H4 (cell line): Measurements from ENCODE around the gene INSR. TPM values are rescaled to one million over a fixed set of nuclear protein-coding genes. Genes with fewer than 3 reads are reported as not detected.

ENCODE experiments used
- DNase-seq: peaks from one replicate; pipeline ENCODE4 v3.0.0-alpha.2; 2015; ENCODE audit warnings: low spot score
- total RNA-seq: library from RNA; depleted of rRNA; stranded (reverse); fragments of >200 nt; shearing (Covaris generic); gene quantifications from 2 replicates; pipeline ENCODE4 v1.2.3, GENCODE V29; 2014; rRNA removed

Gene INSR
- total RNA-seq, 1 experiment from 2014 or later = 3.8 TPM

DNA sequence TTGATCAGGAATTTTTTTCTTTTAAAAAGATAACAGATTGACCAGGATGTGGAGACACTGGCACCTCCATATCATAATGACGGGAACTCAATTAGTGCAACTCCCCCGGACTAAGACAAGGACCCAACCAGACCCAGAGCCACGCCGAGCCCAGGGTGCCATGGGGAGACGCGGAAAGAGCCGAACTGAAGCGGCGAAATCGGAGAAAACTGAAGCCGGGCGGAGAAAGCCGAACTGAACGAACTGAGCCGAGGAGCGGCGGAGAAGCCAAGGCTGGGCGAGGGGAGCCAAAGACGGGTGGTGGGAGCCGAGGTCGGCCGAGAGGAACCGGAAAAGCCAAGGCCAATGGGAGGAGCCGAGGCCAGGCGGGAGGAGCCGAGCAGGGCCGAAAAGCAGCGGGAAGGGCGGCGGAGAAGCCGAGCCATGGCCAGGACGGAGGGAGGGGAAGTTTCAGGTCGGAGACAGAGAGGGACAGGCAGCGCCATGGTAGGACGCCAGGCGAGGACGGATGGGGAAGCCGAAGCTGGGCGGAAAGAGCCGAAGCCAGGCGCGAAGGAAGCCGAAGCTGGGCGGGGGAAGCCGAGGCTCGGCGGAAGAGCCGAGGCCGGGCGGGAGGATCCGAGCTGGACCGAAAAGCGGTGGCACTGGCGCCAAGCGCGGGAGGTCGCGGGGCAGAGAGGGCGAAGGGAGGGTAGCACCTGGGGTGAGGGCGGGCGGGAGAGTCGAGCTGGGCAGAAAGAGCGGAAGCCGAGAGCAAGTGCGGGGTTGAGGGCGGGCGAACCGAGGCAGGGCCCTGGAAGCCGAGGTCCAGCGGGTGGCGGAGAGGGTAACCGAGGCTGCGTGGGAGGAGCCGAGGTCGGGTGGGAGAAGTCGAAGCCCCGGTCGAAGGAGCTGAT, 195.3 kb downstream of the INSR start:
- DNase-seq = peak; percentile 95

DNA sequence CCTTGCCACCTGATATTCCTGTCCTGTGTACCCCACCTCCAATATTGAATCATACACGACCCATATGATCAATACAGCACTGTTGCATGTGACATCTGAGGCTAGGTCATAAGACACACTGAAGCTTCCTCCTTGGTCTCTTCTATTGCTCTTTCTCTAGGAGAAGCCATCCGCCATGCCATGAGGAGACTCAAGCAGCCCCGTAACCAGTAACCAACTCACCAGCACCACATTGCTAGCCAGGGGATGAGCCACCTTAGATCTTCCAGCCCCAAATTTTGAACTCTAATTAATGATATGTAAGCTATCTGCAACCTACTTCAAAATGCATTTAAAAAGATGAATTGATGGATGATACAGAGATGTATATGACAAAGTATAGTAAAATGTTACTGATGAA, 196.1 kb downstream of the INSR start:
- no peak for DNase-seq

DNA sequence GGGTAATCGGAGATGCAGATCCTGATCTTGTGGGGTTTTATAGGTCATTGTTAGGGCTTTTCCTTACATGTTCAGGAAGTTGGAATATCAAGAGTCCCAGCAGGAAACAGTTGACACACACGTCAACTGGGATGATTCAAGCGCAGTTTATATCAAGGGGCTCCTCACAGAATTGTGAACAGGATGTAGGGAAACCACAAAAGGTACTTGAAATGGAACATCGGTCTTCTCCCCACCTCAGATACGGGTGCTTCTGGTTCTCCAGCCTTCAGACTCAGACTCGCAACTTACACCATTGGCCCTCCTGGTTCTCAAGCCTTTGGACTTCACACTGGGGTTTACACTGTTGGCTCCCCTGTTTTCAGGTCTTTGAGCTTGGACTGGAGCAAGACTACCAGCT, 205.2 kb downstream of the INSR start:
- DNase-seq = no peak

DNA sequence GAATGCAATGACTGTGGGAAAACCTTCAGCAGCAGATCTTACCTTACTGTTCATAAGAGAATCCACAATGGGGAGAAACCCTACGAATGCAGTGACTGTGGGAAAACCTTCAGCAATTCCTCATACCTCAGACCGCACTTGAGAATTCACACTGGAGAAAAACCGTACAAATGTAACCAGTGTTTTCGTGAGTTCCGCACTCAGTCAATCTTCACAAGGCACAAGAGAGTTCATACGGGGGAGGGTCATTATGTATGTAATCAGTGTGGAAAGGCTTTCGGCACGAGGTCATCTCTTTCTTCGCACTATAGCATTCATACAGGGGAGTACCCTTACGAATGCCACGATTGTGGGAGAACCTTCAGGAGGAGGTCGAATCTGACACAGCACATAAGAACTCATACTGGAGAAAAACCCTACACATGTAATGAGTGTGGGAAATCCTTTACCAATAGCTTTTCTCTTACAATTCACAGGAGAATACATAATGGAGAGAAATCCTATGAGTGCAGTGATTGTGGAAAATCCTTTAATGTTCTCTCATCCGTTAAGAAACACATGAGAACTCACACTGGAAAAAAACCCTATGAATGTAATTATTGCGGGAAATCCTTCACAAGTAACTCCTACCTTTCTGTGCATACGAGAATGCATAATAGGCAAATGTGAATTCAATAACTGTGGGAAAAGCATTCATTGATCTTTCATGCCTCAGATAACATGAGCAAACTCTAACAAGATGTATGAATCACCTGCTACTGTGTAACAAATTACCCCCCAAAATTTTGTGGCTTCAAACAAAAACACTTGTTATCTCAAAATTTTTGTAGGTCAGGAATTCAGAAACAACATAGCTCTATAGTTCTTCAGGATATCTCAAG, 210.9 kb downstream of the INSR start:
- peak; percentile 48 for DNase-seq

DNA sequence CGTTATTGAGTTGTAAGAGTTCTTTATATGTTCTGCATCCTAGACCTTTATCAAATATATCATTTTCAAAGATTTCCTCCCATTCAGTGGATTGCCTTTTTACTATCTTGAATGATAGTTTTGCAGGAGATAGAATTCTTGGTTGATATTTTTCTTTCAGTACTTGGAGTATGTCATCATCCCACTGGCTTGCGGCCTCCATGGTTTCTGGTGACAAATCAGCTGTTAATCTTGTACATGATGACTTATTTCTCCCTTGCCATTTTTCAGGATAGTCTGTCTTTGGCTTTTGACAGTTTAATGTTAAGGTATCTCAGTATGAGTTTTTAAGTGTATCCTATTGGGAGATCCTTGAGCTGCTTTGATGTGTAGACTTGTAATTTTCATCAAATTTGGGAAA, 216.2 kb downstream of the INSR start:
- DNase-seq = no peak

DNA sequence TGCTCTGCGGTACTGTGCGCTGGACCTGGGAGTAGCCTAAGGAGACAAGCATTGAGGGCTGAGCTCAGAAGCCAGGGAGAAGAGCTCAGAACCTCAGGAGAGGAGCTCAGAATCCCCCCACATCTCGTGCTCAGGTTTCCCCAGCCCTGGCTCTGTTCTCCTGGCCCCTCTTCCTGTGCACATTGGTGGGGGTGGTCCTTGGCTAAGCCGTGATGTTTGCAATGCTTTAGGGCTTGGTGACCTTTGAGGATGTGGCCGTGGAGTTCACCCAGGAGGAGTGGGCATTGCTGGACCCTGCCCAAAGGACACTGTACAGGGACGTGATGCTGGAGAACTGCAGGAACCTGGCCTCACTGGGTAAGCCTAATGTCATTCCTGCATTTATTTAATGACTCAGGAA, 218.1 kb downstream of the INSR start:
- DNase-seq = no peak

DNA sequence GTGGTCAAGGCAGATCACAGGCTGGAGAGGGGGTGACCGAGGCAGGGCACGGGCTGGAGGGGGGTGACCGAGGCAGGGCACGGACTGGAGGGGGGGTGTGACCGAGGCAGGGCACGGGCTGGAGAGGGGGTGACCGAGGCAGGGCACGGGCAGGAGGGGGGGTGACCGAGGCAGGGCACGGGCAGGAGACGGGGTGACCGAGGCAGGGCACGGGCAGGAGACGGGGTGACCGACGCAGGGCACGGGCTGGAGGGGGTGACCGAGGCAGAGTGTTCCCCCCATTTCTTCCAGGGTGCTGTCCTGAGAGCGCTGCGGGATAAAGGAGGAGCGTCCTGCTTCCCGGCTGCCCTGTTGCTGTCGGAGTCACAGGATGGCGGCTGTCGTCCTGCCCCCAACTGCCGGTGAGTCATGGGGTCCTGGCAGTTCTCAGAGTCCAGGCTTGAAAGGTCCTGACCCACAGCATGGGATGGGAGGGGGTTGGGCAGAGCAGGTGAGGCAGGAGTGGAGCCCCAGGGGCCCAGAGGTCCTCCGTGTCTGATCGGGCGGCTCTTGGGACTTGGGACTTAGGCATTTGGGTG, 219.4 kb downstream of the INSR start:
- no peak for DNase-seq

DNA sequence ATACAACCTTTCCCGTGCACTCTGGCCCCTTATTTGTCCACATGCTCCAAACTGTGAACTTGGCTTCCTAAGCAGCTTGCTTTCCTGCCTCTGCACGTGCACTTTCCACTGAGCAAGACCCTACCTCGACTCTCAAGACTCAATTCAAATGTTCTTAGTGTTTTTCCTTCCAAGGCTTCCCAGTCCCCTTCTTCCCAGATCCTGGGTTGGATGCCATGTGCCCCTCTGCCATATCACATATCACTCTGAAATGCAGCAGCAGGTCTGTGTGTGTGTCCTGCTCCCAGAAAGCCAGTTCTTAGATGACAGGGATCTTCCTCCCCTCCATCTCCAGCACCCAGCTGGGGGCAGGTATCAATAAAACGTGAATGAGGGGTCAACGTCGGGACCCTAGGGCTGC, 221.7 kb downstream of the INSR start:
- DNase-seq = no peak

DNA sequence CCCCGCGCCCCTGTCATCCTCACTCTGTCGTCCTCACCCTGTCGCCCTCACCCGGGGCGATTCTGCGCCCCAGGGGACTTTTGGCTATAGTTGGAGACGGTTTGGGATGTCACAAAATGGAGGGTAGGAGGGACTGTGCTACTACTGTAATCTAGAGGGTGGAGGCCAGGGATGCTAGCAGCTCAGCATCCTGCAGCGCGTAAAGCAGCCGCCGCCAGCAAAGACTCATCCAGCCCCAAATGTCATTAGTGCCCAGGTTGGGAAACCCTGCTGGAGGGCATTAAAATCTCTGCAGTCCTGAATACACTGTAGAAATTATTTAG, 224.3 kb downstream of the INSR start:
- no peak for DNase-seq

DNA sequence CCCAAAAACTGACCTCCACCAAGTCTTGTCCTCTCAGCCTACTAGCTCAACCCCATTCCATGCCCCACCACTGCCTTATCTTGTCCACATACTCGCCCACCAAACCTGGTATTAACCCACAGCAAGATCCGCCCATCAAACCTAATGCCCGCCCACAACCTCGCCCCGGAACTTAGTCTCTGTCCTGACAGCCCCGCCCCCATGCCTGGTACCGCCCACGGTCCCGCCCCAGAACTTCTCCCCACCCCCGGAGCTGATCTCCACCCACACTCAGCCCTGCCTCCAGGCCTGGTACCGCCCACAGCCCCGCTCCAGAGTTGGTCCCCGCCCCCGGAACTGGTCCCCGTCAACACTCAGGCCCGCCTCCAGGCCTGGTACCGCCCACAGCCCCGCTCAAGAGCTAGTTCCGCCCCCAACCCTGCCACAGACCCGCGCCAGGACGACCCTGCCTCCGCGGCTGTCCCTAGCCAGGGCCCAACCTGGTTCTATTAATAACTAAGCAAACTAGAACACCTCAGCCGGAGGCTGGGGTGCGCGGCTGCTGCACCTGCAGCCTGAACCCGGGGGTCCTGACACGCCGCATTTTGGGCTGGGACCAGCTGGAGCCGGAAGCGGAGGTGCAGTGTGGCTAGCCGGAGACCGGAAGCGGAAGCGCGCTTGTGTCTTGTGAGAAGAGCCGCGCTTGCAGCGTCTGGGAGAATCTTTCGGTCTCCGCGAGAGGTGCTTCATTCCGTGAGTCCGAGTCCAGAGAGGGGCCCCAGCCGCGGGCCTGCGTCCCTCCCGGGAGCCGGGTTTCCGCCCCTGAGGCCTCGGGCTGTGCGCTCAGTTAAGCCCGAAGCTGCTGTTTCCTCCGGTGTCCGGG, 224.9 kb downstream of the INSR start, which contains the start of gene ZNF557:
TSS of gene ZNF557 (plus strand) at position 662 of the 862 bp plus-strand sequence. CDS start 5,372 bp downstream, outside the sequence.
- peak; percentile 97 for DNase-seq

DNA sequence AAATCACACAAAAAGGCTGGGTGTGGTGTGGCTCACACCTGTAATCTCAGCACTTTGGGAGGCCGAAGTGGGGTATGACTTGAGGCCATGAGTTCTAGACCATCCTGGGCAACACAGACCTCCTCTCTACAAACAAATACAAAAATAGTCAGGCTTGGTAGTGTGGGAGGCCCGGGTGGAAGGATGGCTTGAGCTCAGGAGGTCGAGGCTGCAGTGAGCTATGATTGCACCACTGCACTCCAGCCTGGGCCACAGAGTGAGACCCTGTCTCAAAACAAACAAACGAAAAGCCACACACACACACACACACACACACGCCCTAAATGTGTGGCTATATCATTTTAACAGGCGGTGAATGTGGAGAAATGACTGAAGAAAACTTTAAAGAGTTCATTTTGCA, 225.6 kb downstream of the INSR start:
- DNase-seq = peak; percentile 1

DNA sequence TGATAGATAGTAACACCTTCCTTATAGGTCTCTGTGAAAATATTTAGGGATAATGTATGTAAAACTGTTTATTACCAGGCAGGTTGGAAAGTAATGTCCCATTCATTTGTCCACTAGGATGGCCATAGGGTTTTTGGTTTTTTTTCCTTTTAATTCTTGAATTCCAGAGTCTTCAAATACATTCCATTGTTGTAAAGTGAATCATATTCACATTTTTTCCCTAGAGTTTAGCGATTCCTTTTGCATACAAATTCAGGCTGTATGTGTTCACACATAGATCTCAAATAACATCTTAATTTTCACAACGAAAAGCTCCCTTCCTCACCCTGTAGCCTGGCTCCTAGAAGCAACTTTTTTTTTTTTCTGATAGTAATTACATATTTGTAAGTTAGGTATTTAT, 226.5 kb downstream of the INSR start:
- peak; percentile 0 for DNase-seq

DNA sequence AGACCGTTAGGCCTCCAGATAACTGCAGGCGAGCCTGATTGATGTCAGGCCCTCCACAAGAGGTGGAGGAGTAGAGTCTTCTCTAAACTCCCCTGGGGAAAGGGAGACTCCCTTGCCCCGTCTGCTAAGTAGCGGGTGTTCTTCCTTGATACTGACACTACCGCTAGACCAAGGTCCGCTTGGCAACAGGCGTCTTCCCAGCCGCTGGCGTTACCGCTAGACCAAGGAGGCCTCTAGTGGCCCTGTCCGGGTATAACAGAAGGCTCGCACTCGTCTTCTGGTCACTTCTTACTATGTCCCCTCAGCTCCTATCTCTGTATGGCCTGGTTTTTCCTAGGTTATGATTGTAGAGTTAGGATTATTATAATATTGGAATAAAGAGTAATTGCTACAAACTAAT, 227.1 kb downstream of the INSR start:
- peak; percentile 37 for DNase-seq

DNA sequence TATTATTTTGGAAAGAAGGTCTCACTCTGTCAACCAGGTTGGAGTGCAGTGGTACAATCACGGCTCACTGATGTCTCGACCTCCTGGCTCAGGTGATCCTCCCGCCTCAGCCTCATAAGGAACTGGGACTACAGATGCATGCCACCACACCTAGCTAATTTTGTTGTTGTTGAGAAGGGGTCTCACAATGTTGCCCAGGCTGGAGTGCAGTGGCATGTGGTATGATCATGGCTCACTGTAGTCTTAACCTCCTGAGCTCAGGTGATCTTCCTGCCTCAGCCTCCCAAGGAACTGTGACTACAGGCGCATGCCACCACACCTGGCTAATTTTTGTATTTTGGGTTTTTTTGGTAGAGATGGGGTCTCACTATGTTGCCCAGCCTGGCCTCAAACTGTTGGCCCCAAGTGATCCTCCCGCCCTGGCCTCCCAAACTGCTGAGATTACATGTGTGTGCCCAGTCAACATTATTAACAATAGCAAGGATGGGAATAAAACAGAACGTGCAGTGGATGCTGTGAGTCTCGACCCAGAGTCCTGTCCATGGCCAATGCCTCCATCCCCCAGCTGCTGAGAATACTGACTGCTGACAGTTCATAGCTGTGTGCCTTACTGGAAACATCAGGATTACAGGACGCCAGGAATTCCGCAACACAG, 230.3 kb downstream of the INSR start:
- peak; percentile 3 for DNase-seq

DNA sequence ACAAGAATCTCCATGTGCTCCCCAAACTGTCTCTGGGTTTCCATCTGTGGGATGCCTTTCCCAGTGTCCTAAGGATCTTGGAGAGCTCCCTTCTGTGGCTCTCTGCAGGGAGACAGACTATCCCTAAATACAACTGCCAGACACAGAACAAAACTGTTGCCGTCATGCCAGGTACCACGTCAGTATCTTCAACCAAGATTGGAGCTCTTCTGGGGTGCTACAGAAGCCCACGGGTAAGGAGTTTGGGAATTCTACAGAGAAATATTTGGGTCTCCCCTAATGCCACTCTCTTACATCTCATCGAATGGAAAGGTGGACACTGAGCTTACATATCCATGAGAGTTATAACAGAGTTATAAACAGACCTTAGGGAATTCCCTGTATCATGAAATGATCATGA, 230.9 kb downstream of the INSR start:
- no peak for DNase-seq

Other genes starting within 250 kb of the INSR start
- gene MBD3L2, start 245.1 kb downstream of the INSR start, total RNA-seq = not detected in 2 replicates
- gene MBD3L3, start 235.7 kb downstream of the INSR start, total RNA-seq = not detected in 2 replicates
- gene ZNF557, start 224.7 kb downstream of the INSR start, total RNA-seq = 14.2 and 17.7 TPM in 2 replicates
- 24.7 and 27.4 TPM in 2 replicates for gene ARHGEF18, start 54.5 kb upstream of the INSR start, total RNA-seq
- gene PEX11G, start 194.6 kb upstream of the INSR start, total RNA-seq = 0.31 TPM in 1 of 2 replicates, not detected in the other
- gene ZNF358, start 221.7 kb upstream of the INSR start, total RNA-seq = 31.9 and 37.5 TPM in 2 replicates
- gene MCOLN1, start 228.2 kb upstream of the INSR start, total RNA-seq = 3.9 and 5.8 TPM in 2 replicates
- 32.5 and 41.4 TPM in 2 replicates for gene PNPLA6, start 241.3 kb upstream of the INSR start, total RNA-seq